Renal cortical epithelial cell (primary cell): ENCODE measurements around the gene SECISBP2. TPM values are rescaled to one million over a fixed set of nuclear protein-coding genes. Genes with fewer than 3 reads are reported as not detected.

ENCODE experiments used
- DNase-seq: peaks from one replicate; pipeline ENCODE4 v3.0.0-alpha.2; 2011; ENCODE audit warnings: low read depth
- total RNA-seq: library from RNA; depleted of rRNA; stranded (reverse); fragments of >200 nt; gene quantifications from 2 replicates; pipeline ENCODE4 v1.2.3, GENCODE V29; 2014

SECISBP2 gene
- total RNA-seq, 1 donor from 2014 or later: 41.0 TPM

DNA sequence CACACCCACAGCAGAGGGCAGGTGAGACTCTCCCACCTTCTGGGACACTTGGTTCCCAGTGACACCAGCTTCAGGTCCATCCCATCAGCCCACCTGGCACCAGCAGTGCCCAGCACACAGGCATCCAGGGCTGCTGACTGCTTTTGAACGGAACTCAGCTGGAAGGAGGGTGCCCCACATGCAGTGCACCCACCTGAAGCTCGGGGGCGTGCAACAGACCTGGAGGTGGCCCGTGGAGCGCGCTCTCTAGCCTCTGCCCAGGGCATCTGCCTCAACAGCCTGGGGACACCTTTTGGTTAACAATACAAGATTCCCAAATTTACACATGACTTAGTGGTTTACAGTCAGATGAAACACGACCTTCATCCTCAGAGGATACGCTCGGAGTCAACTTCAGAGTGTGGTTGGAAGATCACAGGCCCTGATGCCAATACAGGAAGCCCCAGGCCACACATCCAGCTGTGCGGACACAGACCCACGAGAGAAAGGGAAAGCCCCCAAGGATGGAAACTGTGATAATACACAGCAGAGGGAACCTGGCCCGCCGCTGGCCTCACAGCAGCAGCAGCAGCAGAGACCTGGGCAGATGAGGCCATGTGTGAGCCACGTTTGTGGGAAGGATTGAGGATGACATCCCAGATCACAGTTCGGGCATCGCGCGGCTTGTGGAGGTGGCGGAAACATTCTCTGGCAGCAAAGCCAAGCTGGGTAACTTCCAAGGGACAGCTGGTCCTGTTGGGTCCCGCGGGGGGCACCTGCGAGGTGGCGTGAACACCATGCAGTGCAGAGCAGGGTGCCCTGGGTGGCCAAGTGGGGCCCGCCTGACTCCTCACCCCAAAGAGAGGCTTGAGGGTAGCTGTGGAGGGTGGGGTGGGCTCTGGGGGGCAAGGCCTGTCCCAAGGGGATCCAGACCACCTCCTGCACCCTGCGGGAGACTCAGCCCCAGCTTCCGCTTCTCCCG, 64.0 kb downstream of the SECISBP2 start:
- DNase-seq: no peak

DNA sequence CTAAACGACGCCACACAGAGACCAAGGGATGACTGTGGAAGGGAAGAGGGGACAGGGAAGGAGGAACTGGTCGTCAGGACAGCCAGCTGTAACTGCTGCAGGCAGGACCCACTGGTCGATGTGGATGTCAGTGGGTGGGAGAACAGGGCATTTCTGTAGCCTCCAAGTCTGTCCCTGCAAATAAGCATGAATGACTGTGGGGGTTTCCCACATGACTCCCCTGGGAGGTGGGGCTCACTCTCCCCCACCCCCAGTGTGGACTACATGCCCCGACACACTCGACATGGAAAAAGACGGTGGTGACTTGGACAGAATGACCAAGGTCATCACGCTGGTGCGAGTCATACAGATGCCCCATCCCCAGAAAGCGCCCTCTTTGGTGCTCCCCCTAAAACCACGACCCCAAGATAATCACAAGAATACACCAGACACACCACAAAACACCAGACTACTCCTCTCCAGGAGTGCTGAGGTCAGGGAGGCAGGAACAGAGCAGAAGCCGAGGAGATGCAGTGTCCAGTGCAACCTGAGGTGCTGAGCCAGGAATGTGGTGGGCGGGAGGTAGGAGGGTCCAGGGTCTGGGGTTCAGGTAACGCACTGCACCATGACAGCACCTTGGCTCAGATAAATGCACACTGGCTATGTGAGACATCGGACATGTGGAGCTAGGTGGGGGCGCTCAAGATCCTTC, 64.9 kb downstream of the SECISBP2 start:
- no peak for DNase-seq

DNA sequence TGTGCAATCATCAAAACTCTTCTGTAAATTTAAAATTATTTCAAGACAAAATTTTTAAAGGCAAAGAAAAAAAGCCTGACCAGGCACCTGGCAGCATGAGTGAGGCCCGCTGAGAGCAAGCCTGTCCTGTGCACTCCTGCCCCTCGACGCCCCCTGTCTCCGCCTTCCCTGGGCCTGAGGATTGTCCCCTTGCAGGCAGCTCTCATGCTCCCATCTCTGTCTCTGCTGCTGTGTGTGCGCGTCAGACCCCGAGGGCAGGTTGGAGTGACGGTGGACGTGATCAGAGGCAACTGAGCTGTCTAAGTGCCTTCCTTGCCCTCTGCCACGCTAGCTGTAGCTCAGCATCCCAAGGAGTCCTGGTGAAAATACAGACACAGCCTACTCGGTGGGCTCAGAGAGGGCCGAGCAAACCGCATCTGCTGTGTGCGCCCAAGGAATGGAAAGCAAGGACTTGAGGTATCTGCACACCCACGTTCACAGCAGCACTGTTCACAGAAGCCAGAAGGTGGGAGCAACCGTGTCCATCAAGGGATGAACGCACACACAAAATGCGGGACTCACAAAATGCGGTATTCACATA, 65.5 kb downstream of the SECISBP2 start:
- no peak for DNase-seq

DNA sequence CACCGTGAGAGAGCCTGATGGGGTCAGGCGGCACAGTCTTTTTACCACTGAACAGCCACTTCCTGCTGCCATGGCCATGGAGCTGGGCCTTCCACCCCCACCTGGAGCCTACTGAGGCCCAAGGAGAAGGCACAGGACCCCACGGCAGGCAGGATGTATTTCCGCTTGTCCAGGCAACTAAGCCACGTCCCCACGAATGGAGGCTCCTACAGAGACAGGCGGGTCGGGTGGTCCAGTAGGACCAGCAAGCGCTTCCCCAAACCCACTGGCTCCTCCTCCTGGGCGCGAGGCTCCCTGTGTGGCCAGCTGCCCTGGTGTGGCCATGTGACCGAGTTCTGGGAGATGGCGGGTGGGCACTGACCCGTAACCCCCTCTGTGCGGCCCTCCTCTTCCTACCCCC, 66.5 kb downstream of the SECISBP2 start:
- no peak for DNase-seq

DNA sequence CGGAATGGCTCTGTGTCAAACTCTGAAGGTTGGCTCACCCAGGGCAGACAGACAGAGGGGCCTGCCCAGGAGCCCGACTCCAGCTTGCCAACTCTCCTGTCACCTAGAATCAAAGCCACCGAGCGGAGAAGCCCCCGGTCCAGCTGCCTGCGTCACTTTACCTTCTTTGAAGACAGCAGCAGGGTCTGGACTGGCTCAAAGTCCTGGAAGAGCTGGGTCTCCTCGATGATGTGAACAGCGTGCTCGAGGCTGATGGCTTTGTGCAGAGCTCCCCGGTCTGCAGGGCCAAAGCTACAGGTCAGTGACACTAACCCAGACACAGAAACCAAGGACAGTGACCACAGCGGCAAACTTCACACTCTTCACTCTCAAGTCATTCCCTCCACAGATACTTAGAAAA, 67.9 kb downstream of the SECISBP2 start:
- no peak for DNase-seq

DNA sequence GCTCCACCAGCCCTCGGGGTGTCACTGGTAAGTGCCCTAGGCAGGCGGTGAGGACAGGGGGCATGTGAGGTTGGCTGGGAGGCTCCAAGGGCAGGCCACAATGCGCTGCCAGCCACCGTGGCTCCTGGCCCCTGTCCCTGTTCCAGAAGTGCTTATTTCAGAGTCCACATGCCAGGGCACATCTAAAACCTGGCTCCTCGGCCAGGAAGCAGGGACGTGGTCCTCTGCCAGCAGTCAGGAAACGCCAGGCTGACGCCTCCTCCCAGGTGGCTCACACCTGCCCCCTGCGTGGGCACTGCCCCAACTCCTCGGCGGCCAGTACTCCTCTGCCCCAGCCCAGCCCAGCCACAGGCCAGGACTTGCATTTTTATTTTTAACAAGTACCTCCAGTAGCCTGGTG, 68.5 kb downstream of the SECISBP2 start:
- no peak for DNase-seq

- DNase-seq: no peak
These were observed 69.0 kb downstream of the SECISBP2 start for GRCh38 chr9:89387197-89387849.

- peak; percentile 89 for DNase-seq
These were observed 70.0 kb downstream of the SECISBP2 start for GRCh38 chr9:89388084-89388867.

DNA sequence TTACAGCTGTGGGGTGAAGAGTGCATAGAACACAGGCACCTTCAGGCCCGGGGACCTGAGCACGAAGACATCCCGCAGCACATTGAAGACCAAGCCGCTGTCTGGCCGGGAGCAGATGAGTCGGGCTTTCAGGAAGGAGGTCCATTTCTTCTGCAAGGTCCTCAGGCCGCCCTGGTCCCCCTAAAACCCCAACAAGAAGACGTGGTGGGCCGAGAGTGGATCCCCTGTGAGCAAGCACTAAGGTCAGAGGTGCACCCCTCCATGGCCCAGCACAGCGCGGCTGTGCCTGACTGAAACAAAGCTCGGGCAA, 70.5 kb downstream of the SECISBP2 start:
- no peak for DNase-seq

DNA sequence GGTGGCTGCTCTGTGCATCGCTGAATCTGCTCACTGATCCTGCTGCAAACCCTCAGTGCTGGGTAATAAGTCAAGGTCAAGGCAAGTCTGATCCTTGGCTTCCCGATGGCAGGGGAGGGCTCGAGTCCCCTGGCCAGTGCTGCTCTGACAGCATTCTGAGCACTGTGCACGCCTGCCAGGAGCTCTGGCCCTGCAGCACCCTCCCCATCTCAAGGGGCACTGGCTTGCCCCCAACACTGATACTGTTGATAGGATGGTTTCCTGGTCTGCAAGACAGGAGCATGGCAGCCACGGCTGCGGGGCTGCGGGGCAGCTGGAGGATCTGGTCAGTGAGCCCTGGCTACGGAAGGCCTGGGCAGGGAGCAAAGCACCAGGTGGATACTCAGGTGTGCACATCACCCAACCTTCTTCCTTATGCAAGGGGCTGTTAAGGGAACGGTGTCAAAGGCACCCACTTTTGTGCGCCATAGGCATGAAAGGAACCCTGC, 71.8 kb downstream of the SECISBP2 start:
- no peak for DNase-seq

GRCh38 chr9:89390578-89391116, 72.3 kb downstream of the SECISBP2 start:
- DNase-seq: peak; percentile 29

GRCh38 chr9:89391585-89391984, 73.3 kb downstream of the SECISBP2 start:
- no peak for DNase-seq

GRCh38 chr9:89394412-89394811, 76.1 kb downstream of the SECISBP2 start:
- no peak for DNase-seq

DNA sequence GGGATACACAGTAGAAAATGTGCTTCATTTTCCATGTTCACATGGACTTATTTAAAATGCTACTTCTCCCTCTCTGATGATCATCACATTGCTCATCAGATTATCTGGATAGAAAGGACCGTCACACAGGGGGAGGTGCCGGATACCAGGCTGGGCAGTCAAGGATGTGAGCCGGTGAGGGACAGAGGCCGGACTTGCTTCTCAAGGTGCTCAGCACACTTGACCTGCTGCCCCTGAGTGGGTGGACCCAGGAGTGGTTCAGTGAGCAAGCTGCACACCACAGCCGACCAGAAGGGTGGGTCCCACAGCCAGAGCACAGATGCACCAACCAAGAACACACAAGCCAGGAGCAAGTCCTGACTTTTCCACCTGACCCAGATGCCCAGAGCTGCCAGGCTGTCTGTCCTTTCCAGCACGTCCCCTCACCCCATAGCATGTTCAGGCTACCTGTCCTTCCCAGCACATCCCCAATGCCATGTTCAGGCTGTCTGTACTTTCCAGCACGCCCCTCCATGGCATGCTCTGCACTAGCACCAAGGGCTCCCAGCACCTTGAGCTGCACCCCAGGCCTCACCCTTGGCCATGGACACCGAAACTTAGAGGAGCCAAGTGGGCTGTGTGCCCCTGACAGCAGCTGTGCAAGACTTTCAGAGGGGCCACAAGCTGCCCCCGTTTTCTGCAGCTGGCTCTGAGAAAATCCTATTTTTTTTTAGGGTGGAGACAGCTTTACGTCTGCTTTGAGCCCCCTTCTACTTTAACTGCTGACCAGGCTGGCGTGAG, 77.8 kb downstream of the SECISBP2 start:
- DNase-seq: peak; percentile 15

DNA sequence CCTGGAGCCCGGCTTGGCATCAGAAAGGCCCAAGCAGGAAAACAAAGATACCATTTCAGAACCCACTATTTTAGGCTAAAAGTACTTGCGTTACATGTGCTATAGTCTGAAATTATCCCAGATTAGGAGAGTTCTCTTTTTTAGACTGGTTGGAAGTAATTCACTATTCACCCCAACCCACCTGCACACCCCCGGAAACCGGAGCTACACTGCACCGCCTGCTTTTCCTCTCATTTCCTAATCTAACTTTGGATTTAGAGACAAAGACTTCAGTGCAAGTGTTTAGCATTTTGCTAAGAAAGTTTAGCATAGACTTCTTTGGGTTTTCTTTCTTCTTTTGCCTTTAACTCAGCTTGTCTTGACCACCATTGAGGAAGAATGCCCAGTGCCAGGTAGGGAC, 79.2 kb downstream of the SECISBP2 start:
- DNase-seq: no peak

DNA sequence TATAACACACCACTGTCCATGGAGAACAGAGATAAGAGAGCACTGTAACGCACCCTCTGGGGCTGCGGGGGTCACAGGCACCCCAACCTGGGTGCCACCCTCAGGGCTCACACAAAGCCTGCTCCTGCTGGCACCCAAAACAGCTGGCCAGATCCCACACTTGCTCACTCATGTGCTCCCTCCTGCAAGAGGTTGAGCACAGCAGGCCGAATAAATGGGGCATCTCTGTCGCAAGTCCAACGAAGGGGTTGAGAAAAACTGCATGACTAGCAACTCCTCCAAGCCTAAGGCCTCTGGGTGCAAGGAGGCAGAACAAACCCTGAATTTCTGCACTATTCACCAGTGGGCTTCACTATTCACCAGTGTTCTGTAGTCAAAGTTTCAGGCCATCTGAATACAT, 80.3 kb downstream of the SECISBP2 start:
- no peak for DNase-seq

DNA sequence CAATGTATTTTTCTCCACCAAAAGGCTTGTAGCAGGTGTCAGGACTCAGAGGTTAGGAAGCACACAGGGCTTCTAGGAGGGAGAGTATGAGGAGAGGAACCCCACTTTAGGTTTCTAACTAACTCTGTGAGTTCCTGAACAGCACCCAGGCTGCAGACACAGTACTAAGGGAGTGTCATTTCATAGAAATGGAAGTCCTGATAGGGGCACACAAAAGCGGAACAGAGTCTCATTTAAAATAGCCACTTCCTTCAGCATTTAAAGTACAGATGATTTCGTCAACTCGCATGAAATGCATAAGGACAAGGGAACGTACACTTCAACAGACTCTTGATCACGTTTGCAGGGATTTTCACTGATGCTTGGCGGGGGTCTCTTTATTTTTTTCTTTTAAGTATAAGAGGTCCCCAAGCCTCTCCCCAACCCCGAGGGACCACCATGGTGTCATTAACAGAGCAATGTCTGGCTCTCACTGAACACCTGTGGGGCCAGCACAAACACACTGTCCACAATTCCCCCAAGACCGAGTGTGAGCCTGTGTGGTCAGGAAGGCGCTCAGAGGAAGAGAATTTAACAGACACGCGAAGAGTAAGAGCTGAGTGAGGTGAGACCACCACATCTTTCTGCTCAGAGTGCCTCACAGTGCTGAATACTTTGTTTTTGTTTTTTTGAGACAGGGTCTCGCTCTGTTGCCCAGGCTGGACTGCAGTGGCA, 82.3 kb downstream of the SECISBP2 start:
- no peak for DNase-seq

GRCh38 chr9:89402695-89403427, 84.6 kb downstream of the SECISBP2 start:
- no peak for DNase-seq

- no peak for DNase-seq
These were observed 85.8 kb downstream of the SECISBP2 start for GRCh38 chr9:89404074-89404473.
